HCT116 (cell line): ENCODE measurements around the gene ESRRG. TPM values are rescaled to one million over a fixed set of nuclear protein-coding genes. Genes with fewer than 3 reads are reported as not detected.

Source experiments
- ATAC-seq: fragments of 200-7000 bp; cut with Tn5 transposase; 2 replicates; pipeline ENCODE4 v1.9.1; 2020; ENCODE audit warnings: mild to moderate bottlenecking, moderate library complexity
- BruUV-seq: library from RNA; stranded (reverse); fragments of 400-500 nt; replicated peaks from 2 replicates; lab custom pipeline; 2021; lab: Mats Ljungman, UMichigan
- CTCF ChIA-PET: fragments of 300-600 bp; sonication (Branson Sonifier 250); formaldehyde crosslinking; loops from one replicate; lab custom pipeline; 2021; ENCODE audit warnings: antibody characterized with exemption; lab: Charles Lee
- POLR2A ChIA-PET: fragments of 300-600, 350-600 bp; sonication (Branson Sonifier 250); formaldehyde crosslinking; loops from one replicate; lab custom pipeline; 2021; ENCODE audit warnings: antibody characterized with exemption; lab: Charles Lee
- RAD21 ChIA-PET, 2 experiments: fragments of 300-600 bp; sonication (Branson Sonifier 250); formaldehyde crosslinking; loops; one replicate each; lab custom pipeline; 2023; ENCODE audit warnings: low total read pairs in 2 of 2; ENCODE audit not compliant: uncharacterized antibody in 2 of 2, unreplicated experiment in 2 of 2, low non-redundant PET in 1 of 2; lab: Charles Lee
- DNase-seq: peaks from one replicate; pipeline ENCODE4 v3.0.0-alpha.2; 2010; ENCODE audit warnings: low read depth, low spot score
- H2AFZ ChIP-seq: fragments of 200-600 bp; shearing (Covaris generic), sonication (generic); 2 replicates; pipeline ENCODE4 v1.6.1; 2017; ENCODE audit warnings: low read depth, mixed run types, mixed read lengths, antibody characterized with exemption, low read length; ENCODE audit not compliant: poor library complexity, severe bottlenecking
- H3K27ac ChIP-seq: 2 replicates; pipeline ENCODE4 v1.5.1; 2012; ENCODE audit warnings: low read depth, low read length
- H3K27me3 ChIP-seq: fragments of 200-600 bp; sonication (generic); 2 replicates; pipeline ENCODE4 v1.6.1; 2016; ENCODE audit warnings: mixed run types, low read length, mixed read lengths; ENCODE audit not compliant: insufficient read depth
- H3K36me3 ChIP-seq, 2 experiments: fragments of 200-500 bp in 1 of 2; fragments of 200-600 bp in 1 of 2; sonication (Bioruptor generic) in 1 of 2; sonication (generic) in 1 of 2; 2 replicates each; pipeline versions ENCODE4 v1.5.1 to v1.6.1; 2014 to 2016; ENCODE audit warnings: low read length in 2 of 2, inconsistent platforms in 1 of 2, mixed read lengths in 1 of 2, mixed run types in 1 of 2; ENCODE audit not compliant: insufficient read depth in 2 of 2, control insufficient read depth in 1 of 2
- H3K4me1 ChIP-seq, 2 experiments: fragments of 200-600 bp in 1 of 2; sonication (generic) in 1 of 2; 2 replicates each; pipeline versions ENCODE4 v1.5.1 to v1.6.1; 2012 to 2017; ENCODE audit warnings: low read length in 2 of 2, inconsistent platforms in 1 of 2, mild to moderate bottlenecking in 1 of 2, mixed read lengths in 1 of 2, mixed run types in 1 of 2, moderate library complexity in 1 of 2; ENCODE audit not compliant: insufficient read depth in 2 of 2, control insufficient read depth in 1 of 2
- H3K4me2 ChIP-seq: fragments of 200-600 bp; sonication (generic); 2 replicates; pipeline ENCODE4 v1.6.1; 2017; ENCODE audit warnings: mixed run types, low read length, mixed read lengths
- H3K4me3 ChIP-seq, 2 experiments: fragments of 200-600 bp in 1 of 2; sonication (generic) in 1 of 2; replicated peaks in 1 of 2; 2 replicates each; pipeline ENCODE4 v1.5.1; 2011 to 2016; ENCODE audit warnings: low read length in 2 of 2, control low read depth in 1 of 2, low read depth in 1 of 2, mild to moderate bottlenecking in 1 of 2, mixed read lengths in 1 of 2, mixed run types in 1 of 2
- H3K79me2 ChIP-seq: fragments of 200-600 bp; sonication (generic); 2 replicates; pipeline ENCODE4 v1.6.1; 2017; ENCODE audit warnings: mild to moderate bottlenecking, mixed run types, low read length, moderate library complexity, mixed read lengths; ENCODE audit not compliant: insufficient read depth
- H3K9ac ChIP-seq: fragments of 200-600 bp; sonication (generic); 2 replicates; pipeline ENCODE4 v1.6.1; 2016; ENCODE audit warnings: low read length, mixed read lengths
- H3K9me2 ChIP-seq: fragments of 200-600 bp; sonication (generic), shearing (Covaris generic); 2 replicates; pipeline ENCODE4 v1.6.1; 2017; ENCODE audit warnings: mixed run types, mild to moderate bottlenecking, moderate library complexity; ENCODE audit not compliant: insufficient read depth
- H3K9me3 ChIP-seq, 2 experiments: fragments of 200-500 bp in 1 of 2; fragments of 200-600 bp in 1 of 2; sonication (Bioruptor generic) in 1 of 2; sonication (generic) in 1 of 2; 2 replicates each; pipeline ENCODE4 v1.6.1; 2014 to 2017; ENCODE audit warnings: low read length in 2 of 2, mixed read lengths in 2 of 2, inconsistent platforms in 1 of 2, low read depth in 1 of 2, mild to moderate bottlenecking in 1 of 2, mixed run types in 1 of 2, moderate library complexity in 1 of 2; ENCODE audit not compliant: control insufficient read depth in 1 of 2, insufficient read depth in 1 of 2
- H4K20me1 ChIP-seq: fragments of 200-600 bp; sonication (generic), shearing (Covaris generic); 2 replicates; pipeline ENCODE4 v1.6.1; 2017; ENCODE audit warnings: mixed run types, mild to moderate bottlenecking, moderate library complexity; ENCODE audit not compliant: insufficient read depth
- ATF3 ChIP-seq: IDR thresholded peaks from 2 replicates; pipeline ENCODE4 v1.6.1; 2012
- CBX3 ChIP-seq: IDR thresholded peaks from 2 replicates; pipeline ENCODE4 v1.6.1; 2012; ENCODE audit warnings: low read depth
- CEBPB ChIP-seq: IDR thresholded peaks from 2 replicates; pipeline ENCODE4 v1.6.1; 2012; ENCODE audit warnings: low read depth
- CTCF ChIP-seq, 3 experiments: fragments of 200-600 bp in 1 of 3; sonication (generic) in 1 of 3; IDR thresholded peaks in 2 of 3; conservative IDR thresholded peaks in 1 of 3; 2 replicates each; pipeline ENCODE4 v1.5.1; 2012 to 2017; ENCODE audit warnings: low read depth in 2 of 3, low read length in 2 of 3, antibody characterized with exemption in 1 of 3, borderline replicate concordance in 1 of 3, control low read depth in 1 of 3, mild to moderate bottlenecking in 1 of 3, mixed read lengths in 1 of 3, mixed run types in 1 of 3, moderate library complexity in 1 of 3; ENCODE audit not compliant: insufficient read depth in 1 of 3
- ELF1 ChIP-seq: IDR thresholded peaks from 2 replicates; pipeline ENCODE4 v1.6.1; 2012; ENCODE audit warnings: low read depth, borderline replicate concordance
- EZH2 ChIP-seq: fragments of 200-600 bp; sonication (generic); IDR thresholded peaks from 2 replicates; pipeline ENCODE4 v1.6.1; 2017; ENCODE audit warnings: antibody characterized with exemption, mixed run types
- EZH2phosphoT487 ChIP-seq: fragments of 200-600 bp; IDR thresholded peaks from 2 replicates; pipeline ENCODE4 v1.6.1; 2018; ENCODE audit warnings: antibody characterized with exemption, borderline replicate concordance
- FOSL1 ChIP-seq: IDR thresholded peaks from 2 replicates; pipeline ENCODE4 v1.6.1; 2012; ENCODE audit warnings: low read depth
- JUND ChIP-seq: IDR thresholded peaks from 2 replicates; pipeline ENCODE4 v1.6.1; 2012
- MAX ChIP-seq: IDR thresholded peaks from 2 replicates; pipeline ENCODE4 v1.6.1; 2012
- POLR2A ChIP-seq: IDR thresholded peaks from 2 replicates; pipeline ENCODE4 v1.7.0; 2011; ENCODE audit warnings: borderline replicate concordance; ENCODE audit not compliant: insufficient read depth, insufficient read length; ENCODE audit errors: extremely low read depth
- POLR2AphosphoS5 ChIP-seq: IDR thresholded peaks from 2 replicates; pipeline ENCODE4 v1.6.1; 2011; ENCODE audit warnings: mild to moderate bottlenecking, low read depth, low read length, moderate library complexity
- RAD21 ChIP-seq: IDR thresholded peaks from 2 replicates; pipeline ENCODE4 v1.6.1; 2012; ENCODE audit warnings: low read depth, mild to moderate bottlenecking
- REST ChIP-seq: IDR thresholded peaks from 2 replicates; pipeline ENCODE4 v1.6.1; 2012; ENCODE audit warnings: low read depth
- SIN3A ChIP-seq: IDR thresholded peaks from 2 replicates; pipeline ENCODE4 v1.6.1; 2012; ENCODE audit warnings: low read depth
- SRF ChIP-seq: IDR thresholded peaks from 2 replicates; pipeline ENCODE4 v1.6.1; 2012; ENCODE audit warnings: low read depth
- TCF7L2 ChIP-seq: IDR thresholded peaks from 2 replicates; pipeline ENCODE4 v1.7.0; 2011; ENCODE audit warnings: borderline replicate concordance, inconsistent platforms; ENCODE audit not compliant: insufficient read depth, insufficient read length; ENCODE audit errors: extremely low read depth
- YY1 ChIP-seq: IDR thresholded peaks from 2 replicates; pipeline ENCODE4 v1.6.1; 2011; ENCODE audit warnings: low read length, low read depth, moderate library complexity, mild to moderate bottlenecking; ENCODE audit not compliant: insufficient replicate concordance; ENCODE audit errors: extremely low read depth
- ZFX ChIP-seq: fragments of 450-650 bp; IDR thresholded peaks from 2 replicates; pipeline ENCODE4 v1.6.1; 2017
- ZNF274 ChIP-seq: fragments of 200-500 bp; sonication (Bioruptor generic); IDR thresholded peaks from 2 replicates; pipeline ENCODE4 v1.6.1; 2014; ENCODE audit warnings: mild to moderate bottlenecking, low read depth, low read length, inconsistent platforms
- intact Hi-C: fragments of 100-400 bp; cut with micrococcal nuclease; formaldehyde crosslinking; loops from 2 replicates; pipeline ENCODE4 v1.10.0; 2022
- total RNA-seq: library from RNA; stranded (reverse); gene quantifications from one replicate; pipeline ENCODE4 v1.2.1, GENCODE V29; 2021; ENCODE audit not compliant: unreplicated experiment

The ESRRG gene
- total RNA-seq, 1 experiment from 2014 or later: not detected

- ChIA-PET RAD21 (no interaction called here), POLR2A (no interaction called here)
- BruUV-seq: no TSS peak
Measured at GRCh38 chr1:216549796-216550195, 173.4 kb downstream of the ESRRG start.

More at GRCh38 chr1:216549796-216550195, 173.4 kb downstream of the ESRRG start:
- no peaks in the 10 kb centered on the region for H3K9me2 ChIP-seq
- TF ChIP-seq POLR2A: no peak
- no peak for TF ChIP-seq EZH2
- no peak for TF ChIP-seq ZNF274
- TF ChIP-seq JUND: no peak
- TF ChIP-seq REST: no peak
- TF ChIP-seq SRF: no peak
- TF ChIP-seq ZFX: no peak
- TF ChIP-seq POLR2AphosphoS5: no peak
- TF ChIP-seq CEBPB: no peak
- no peak for TF ChIP-seq SIN3A
- no peak for TF ChIP-seq MAX
- no peak for TF ChIP-seq EZH2phosphoT487
- no peak for TF ChIP-seq CTCF (IDR thresholded peaks at IDR 0.05 in 2 of 3, conservative IDR thresholded peaks at IDR 0.05 in 1 of 3; ENCODE audit: borderline replicate concordance in 1 of 3, insufficient read depth in 1 of 3, low read depth in 2 of 3, low read length in 2 of 3)
- no peak for TF ChIP-seq TCF7L2
- no peak for TF ChIP-seq RAD21
- TF ChIP-seq CBX3: no peak
- TF ChIP-seq YY1: no peak
- no peak for TF ChIP-seq FOSL1
- no peak for TF ChIP-seq ATF3
- no peak for TF ChIP-seq ELF1
- TF ChIP-seq, all 23 proteins: peak for 0
- no peak overlapping the region for H3K27ac ChIP-seq
- CTCF ChIA-PET: no interaction called here
- H2AFZ ChIP-seq: no peak overlapping the region
- H3K4me1 ChIP-seq: no peaks in the 10 kb centered on the region
- H3K79me2 ChIP-seq: no peaks in the 10 kb centered on the region
- H4K20me1 ChIP-seq: no peaks in the 10 kb centered on the region
- H3K27me3 ChIP-seq: no peaks in the 10 kb centered on the region
- H3K36me3 ChIP-seq: no peaks in the 10 kb centered on the region
- H3K4me2 ChIP-seq: no peak overlapping the region
- no peak overlapping the region for H3K4me3 ChIP-seq
- DNase-seq (no peak), ATAC-seq (no peak)
- intact Hi-C loops: no loop called here
- no peak overlapping the region for H3K9ac ChIP-seq
- no peaks in the 10 kb centered on the region; a peak in 1 of 4 replicates for H3K9me3 ChIP-seq
